ENCODE results near the gene ITLN1.

DNA sequence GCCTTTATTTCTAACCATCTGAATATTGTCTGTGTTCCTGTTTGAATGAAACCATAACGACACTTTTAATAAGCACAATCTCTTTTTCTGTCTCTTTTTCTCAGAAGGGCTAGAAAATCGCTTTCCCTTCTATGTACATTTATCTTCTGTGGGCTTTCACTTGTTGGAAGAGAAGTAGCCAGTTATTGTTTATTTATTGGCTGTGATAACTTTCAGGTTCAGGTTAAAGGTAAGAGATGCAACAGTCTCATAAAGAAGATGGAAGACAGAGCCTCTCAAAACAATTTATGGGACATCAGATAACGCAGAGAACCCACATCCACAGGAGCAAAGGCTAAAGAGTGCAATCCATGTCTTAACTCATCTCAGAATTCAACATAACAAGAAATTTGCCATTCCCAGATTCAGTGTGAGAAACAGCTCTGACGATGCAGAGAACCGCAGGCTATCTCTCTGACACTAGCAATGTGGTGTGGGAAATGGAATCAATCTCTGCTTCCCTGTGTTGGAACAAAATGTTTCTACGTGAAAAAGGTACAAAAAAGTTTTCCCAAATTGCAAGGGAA, 18.2 kb downstream of the ITLN1 start:
- TF ChIP-seq, protein P1, sequence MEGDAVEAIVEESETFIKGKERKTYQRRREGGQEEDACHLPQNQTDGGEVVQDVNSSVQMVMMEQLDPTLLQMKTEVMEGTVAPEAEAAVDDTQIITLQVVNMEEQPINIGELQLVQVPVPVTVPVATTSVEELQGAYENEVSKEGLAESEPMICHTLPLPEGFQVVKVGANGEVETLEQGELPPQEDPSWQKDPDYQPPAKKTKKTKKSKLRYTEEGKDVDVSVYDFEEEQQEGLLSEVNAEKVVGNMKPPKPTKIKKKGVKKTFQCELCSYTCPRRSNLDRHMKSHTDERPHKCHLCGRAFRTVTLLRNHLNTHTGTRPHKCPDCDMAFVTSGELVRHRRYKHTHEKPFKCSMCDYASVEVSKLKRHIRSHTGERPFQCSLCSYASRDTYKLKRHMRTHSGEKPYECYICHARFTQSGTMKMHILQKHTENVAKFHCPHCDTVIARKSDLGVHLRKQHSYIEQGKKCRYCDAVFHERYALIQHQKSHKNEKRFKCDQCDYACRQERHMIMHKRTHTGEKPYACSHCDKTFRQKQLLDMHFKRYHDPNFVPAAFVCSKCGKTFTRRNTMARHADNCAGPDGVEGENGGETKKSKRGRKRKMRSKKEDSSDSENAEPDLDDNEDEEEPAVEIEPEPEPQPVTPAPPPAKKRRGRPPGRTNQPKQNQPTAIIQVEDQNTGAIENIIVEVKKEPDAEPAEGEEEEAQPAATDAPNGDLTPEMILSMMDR (IDR thresholded peaks at IDR 0.05), result no peak
- TF ChIP-seq POLR2A (IDR thresholded peaks at IDR 0.05) (no peak), EP300 (IDR thresholded peaks at IDR 0.05) (no peak)

Data from ovary (tissue), 3 donors.